Activated T-cell treated with anti-CD3 and anti-CD28 coated beads, Interleukin-2, amount 50 U/mL, for 24 hours (primary cell): ENCODE data around the gene B3GALT6.

Source experiments
- DNase-seq: peaks from one replicate; pipeline ENCODE4 v3.0.0-alpha.2; 2020
- H3K27ac Mint-ChIP-seq: 2 replicates; pipeline ENCODE4 v1.8.0; 2020; ENCODE audit warnings: mild to moderate bottlenecking, mixed read lengths
- H3K27me3 Mint-ChIP-seq: 2 replicates; pipeline ENCODE4 v1.8.0; 2020; ENCODE audit warnings: mixed read lengths
- H3K36me3 Mint-ChIP-seq: 2 replicates; pipeline ENCODE4 v1.8.0; 2020; ENCODE audit warnings: low read depth, mixed read lengths
- H3K4me1 Mint-ChIP-seq: 2 replicates; pipeline ENCODE4 v1.8.0; 2020; ENCODE audit warnings: low read depth, mixed read lengths
- H3K4me3 Mint-ChIP-seq: 2 replicates; pipeline ENCODE4 v1.8.0; 2020; ENCODE audit warnings: mild to moderate bottlenecking, moderate library complexity, mixed read lengths
- H3K9me3 Mint-ChIP-seq: 2 replicates; pipeline ENCODE4 v1.8.0; 2020; ENCODE audit warnings: mixed read lengths

The B3GALT6 gene

DNA sequence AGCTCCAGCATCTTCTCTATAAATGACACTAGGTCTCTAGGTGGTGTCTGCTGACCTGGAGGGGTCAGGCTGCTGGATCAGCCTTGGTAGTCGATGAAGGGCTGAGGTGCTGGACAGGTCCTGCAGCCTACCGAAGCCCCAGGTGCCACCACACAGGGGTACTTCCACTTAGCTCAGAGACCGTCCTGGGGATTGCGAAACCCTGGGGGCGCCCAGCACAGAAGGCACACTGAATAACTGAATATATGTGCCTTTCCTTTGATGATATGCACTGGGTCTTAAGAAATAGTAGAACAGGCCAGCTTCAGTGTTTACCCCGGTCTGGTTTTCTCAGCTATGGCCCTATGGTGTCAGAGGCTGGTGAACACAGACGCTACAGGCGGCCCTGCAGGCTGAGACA is 30.7 kb downstream of the B3GALT6 start:
- Mint-ChIP-seq H3K9me3 (no peaks in the 10 kb centered on the region), H3K4me1 (peaks cover 27% of the 10 kb centered on the region), H3K27me3 (no peaks in the 10 kb centered on the region), H3K27ac (no peak overlapping the region), H3K4me3 (no peak overlapping the region), H3K36me3 (peaks cover 90% of the 10 kb centered on the region)
- DNase-seq: no peak

DNA sequence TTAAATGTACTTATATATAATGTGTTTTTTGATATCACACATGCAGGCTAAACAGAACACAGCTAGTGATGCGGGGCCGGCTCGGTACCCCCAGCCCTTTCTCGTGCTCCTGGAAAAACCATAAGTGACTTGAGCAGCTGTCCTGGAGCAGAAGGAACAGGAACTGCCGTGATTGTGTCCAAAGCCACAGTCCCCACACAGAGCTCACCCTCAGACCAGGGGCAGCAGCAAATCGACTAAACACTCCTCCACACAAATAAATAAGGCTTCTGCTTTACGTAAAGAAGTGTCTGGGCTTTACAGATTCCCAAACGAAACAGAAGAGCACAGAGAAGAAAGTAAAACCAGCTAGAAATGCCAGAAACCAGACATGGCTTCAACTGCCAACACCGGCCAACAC is 32.0 kb downstream of the B3GALT6 start:
- H3K36me3 Mint-ChIP-seq: peaks cover 92% of the 10 kb centered on the region
- H3K4me1 Mint-ChIP-seq: peaks cover 27% of the 10 kb centered on the region
- no peak overlapping the region for H3K27ac Mint-ChIP-seq
- no peak for DNase-seq
- H3K4me3 Mint-ChIP-seq: no peak overlapping the region
- H3K9me3 Mint-ChIP-seq: no peaks in the 10 kb centered on the region
- H3K27me3 Mint-ChIP-seq: no peaks in the 10 kb centered on the region

DNA sequence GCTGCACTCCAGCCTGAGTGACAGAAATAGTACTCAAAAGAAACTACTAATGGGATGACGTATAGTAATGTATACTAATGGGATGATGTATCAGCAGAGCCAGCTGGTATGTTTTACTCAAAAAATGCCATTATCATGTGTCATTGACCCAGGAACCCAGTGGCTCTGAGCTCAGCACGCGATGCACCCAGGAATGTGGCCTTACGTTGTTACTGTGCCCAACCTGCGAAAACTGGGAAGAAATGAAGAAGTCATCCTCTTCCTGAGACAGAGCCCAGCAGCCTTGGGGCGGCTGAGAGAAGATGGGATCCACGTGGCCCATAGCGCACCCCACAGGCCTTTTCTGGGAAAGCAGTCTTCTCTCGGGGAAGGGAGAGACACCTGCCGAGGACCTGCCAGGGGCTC is 32.8 kb downstream of the B3GALT6 start:
- no peaks in the 10 kb centered on the region for H3K9me3 Mint-ChIP-seq
- peaks cover 88% of the 10 kb centered on the region for H3K36me3 Mint-ChIP-seq
- peak overlapping the region; percentile 26 for H3K27ac Mint-ChIP-seq
- H3K27me3 Mint-ChIP-seq: no peaks in the 10 kb centered on the region
- no peak overlapping the region for H3K4me3 Mint-ChIP-seq
- peaks cover 26% of the 10 kb centered on the region for H3K4me1 Mint-ChIP-seq
- no peak for DNase-seq

DNA sequence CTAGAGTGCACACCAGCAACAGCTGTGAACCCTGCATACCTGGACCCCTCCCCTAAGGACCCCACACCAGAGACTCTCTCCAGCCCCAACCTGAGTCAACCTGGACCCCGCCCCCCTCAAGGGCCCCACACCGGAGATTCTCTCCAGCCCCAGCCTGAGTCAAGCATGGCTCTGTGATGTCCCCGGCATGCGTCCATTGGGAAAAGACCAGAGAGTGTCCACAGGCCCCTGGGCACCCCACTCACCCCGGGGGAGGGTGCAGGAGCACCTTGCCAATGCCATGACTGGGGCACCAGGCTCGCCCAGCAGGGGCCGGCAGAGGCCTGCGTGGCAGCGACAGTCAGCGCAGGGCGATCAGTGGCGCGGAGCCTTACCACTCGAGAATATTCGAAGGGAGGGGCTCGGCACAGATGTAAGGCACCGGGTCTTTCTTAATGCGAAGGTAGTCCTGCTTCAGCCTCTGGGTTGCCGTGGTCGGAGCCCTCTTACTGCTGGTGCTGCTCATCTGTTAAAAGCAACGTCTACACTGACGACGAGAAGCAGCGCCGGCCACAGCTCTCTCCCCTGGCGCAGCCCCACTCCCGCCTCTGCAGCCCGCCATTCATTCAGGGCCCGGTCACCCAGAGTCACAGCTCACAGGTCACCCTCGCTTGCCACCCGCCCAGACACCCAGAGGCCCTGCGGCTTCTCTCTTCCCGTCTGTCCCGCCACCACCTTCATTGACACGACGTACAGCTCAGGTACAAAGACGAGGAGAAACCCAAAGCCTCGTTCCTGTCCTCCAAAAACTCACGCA is 35.6 kb downstream of the B3GALT6 start:
- peaks cover 86% of the 10 kb centered on the region for H3K36me3 Mint-ChIP-seq
- H3K27me3 Mint-ChIP-seq: no peaks in the 10 kb centered on the region
- H3K9me3 Mint-ChIP-seq: no peaks in the 10 kb centered on the region
- H3K27ac Mint-ChIP-seq: peak overlapping the region; percentile 67
- H3K4me3 Mint-ChIP-seq: no peak overlapping the region
- no peak for DNase-seq
- H3K4me1 Mint-ChIP-seq: peaks cover 40% of the 10 kb centered on the region

DNA sequence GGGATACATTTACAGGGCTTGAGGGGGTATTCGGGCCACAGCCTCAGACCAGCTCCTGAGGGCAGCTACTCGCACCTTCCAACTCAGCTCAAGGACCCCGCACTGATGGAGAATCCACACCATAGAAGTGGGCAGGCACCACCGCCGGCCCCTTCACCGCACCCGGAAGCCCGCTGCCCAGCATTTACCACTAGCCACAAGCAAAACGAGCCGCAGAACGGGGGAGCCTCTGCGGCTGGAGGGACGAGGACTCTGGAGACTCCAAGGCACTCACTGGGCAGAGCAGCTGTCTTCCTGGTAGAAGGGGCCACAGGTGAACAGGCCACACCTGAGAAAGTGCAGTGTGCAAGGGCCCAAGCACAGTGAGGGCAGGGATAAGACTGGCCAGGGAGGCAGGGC is 36.2 kb downstream of the B3GALT6 start:
- peak overlapping the region; percentile 50 for H3K27ac Mint-ChIP-seq
- no peaks in the 10 kb centered on the region for H3K27me3 Mint-ChIP-seq
- H3K4me1 Mint-ChIP-seq: peaks cover 39% of the 10 kb centered on the region
- H3K4me3 Mint-ChIP-seq: no peak overlapping the region
- DNase-seq: no peak
- H3K9me3 Mint-ChIP-seq: no peaks in the 10 kb centered on the region
- H3K36me3 Mint-ChIP-seq: peaks cover 86% of the 10 kb centered on the region

DNA sequence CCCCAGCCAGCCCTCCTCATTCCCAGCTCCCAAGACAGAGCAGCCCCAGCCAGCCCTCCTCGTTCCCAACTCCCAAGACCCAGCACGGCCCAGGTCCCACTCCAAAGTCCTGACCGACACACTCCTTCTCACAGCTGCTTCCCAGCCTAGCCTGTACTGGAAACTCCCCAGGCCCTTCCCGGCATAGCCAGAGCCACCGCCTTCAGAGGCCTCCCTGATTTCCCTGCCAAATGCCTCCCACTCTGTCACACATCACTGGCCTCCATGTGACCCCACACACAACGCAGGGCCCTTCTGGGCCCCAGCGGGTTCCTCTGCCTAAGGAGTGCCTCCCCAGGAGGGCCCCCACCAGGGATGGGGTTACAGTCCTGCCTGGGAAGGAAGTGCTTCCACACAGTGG is 38.8 kb downstream of the B3GALT6 start:
- H3K36me3 Mint-ChIP-seq: peaks cover 61% of the 10 kb centered on the region
- H3K27me3 Mint-ChIP-seq: no peaks in the 10 kb centered on the region
- H3K27ac Mint-ChIP-seq: peak overlapping the region; percentile 86
- H3K4me3 Mint-ChIP-seq: peak overlapping the region; percentile 91
- DNase-seq: no peak
- peaks cover 45% of the 10 kb centered on the region for H3K4me1 Mint-ChIP-seq
- no peaks in the 10 kb centered on the region for H3K9me3 Mint-ChIP-seq

DNA sequence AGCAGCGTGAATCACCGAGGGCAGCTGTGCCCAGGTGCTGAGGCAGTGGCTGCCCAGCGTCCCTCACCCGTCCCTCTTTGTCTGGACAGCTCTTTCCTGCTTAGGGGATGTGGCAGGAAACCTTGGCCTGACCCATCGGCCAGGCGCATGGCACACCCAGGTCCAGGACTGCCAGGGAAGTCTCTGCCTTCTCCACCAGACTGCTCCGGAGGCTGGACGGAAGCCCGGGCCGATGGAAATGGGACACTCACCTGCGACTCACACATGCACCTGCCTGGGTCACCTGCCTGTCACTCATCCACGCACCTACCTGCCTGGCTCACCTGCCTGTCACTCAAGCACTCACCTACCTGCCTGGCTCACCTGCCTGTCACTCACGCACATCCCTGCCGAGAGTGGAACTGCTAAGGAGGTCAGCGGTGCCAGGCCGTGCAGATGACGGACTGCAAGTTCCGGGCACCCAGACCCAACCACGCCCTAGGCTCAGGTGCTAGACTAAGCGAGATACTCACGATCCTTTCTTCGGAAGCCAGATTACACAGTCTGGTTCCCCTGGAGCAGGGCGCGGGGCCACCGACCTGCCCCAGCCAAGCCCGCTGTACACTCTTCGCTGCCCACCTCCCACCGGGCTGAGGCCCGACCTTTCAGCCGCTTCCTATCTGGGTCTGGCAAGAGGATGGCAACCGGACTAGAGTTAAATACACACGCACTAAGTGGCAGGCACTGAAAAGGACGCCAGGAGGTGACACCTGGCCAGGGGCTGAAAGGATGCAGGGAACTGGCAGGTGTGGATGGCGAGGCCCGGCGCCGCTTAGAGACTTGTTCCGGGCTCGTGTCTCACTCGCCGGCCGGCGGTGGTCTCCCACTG is 40.5 kb downstream of the B3GALT6 start:
- H3K36me3 Mint-ChIP-seq: peaks cover 48% of the 10 kb centered on the region
- peak overlapping the region; percentile 91 for H3K4me3 Mint-ChIP-seq
- H3K27ac Mint-ChIP-seq: peak overlapping the region; percentile 94
- DNase-seq: no peak
- peaks cover 41% of the 10 kb centered on the region for H3K4me1 Mint-ChIP-seq
- H3K27me3 Mint-ChIP-seq: no peaks in the 10 kb centered on the region
- no peaks in the 10 kb centered on the region for H3K9me3 Mint-ChIP-seq

DNA sequence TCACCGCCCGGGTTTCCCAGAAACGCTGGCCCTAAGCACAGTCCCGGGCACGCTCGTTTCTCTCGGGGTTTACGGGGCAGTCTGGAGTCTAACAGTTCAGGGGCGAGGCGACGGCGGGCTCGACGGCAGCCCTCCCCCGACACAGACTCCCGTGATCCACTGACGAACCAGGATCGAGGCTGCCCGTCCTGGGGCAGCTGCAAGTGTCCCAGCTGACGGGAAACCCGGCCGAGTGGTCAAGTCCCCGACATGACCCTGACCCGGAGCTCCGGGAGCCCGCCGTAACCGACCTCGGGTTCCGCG is 41.1 kb downstream of the B3GALT6 start:
- H3K4me1 Mint-ChIP-seq: peaks cover 41% of the 10 kb centered on the region
- H3K4me3 Mint-ChIP-seq: peak overlapping the region; percentile 91
- DNase-seq: no peak
- H3K36me3 Mint-ChIP-seq: peaks cover 44% of the 10 kb centered on the region
- H3K27ac Mint-ChIP-seq: peak overlapping the region; percentile 94
- no peaks in the 10 kb centered on the region for H3K9me3 Mint-ChIP-seq
- H3K27me3 Mint-ChIP-seq: no peaks in the 10 kb centered on the region

DNA sequence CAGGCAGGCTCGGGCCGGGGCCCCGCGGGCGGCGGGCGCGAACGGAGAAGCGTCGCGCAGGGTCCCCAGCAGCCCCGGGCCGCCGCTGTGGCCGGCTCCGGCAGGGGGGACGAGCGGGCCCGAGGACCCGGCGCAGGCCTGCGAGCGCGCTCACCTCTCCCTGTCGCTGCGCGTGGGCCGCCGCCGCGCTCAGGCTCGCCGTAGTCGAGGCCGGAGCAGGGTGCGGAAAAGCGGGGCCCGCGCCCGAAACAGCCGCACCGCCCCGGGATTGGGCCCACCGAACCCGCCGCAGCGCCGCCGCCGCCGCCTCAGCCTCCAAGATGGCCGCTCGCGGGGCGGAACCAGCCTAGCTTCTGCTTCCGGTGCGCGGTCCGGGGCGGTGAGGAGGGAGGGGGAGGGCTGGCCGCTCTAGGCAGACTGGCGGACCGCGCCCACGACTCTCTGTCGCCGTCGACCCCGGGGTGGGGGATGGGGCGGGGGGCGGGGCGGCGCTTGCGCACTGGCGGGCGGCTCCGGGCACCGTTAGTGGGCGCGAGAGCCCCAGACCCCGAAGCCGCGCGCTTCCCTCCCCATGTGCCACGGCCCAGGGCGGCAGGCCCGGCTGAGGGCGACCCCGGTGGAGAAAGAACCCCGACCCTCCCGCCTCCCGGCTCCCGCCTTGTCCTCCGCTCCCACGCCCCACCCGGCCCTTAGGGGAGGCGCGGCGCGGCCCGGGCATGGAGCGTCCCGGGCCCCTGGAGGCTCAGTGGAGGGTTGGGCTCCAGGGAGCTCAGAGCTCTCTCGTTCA is 41.7 kb downstream of the B3GALT6 start, which contains the start of gene UBE2J2:
Gene UBE2J2, minus strand, starts transcription at position 343 of the 787 bp plus-strand sequence. CDS start 5,862 bp downstream, outside the sequence.
- Mint-ChIP-seq H3K27ac (peak within 1 kb of the TSS; percentile 94), H3K36me3 (peaks cover 39% of the 10 kb centered on the region), H3K4me1 (peaks cover 41% of the 10 kb centered on the region), H3K9me3 (no peaks in the 10 kb centered on the region), H3K4me3 (peak within 1 kb of the TSS; percentile 91), H3K27me3 (no peaks in the 10 kb centered on the region)
- DNase-seq: peak; percentile 95

DNA sequence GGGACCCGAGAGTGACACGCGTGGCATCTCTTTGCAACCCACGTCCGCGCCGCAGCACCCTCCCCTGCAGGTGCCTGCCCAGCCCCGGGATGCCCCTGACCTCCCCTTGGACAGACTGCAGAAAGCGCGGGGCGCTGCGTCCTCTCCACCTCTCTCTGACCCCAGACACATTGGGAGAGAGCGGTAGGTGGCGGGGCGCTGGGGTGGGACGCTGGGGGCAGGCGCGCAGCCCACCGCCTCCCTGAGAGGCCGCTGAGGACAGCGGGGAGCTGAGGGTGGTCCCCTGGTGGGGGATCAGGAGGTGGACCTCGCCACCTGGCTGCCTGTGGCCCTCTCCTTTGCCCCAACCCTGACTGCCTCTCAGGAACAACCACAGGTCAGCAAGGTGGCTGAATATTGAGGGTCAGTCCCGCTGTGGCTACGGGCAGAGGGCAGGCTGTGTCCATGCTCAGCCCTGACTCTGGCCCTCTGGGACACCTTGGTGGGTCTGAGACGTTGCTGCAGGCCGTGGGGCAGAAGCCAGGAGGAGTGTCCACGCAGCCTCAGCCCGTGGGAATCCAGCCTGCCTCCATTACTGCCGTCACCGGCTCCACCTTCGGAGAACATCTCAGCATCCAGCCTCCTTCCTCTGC is 42.4 kb downstream of the B3GALT6 start:
- peak overlapping the region; percentile 74 for H3K4me3 Mint-ChIP-seq

DNA sequence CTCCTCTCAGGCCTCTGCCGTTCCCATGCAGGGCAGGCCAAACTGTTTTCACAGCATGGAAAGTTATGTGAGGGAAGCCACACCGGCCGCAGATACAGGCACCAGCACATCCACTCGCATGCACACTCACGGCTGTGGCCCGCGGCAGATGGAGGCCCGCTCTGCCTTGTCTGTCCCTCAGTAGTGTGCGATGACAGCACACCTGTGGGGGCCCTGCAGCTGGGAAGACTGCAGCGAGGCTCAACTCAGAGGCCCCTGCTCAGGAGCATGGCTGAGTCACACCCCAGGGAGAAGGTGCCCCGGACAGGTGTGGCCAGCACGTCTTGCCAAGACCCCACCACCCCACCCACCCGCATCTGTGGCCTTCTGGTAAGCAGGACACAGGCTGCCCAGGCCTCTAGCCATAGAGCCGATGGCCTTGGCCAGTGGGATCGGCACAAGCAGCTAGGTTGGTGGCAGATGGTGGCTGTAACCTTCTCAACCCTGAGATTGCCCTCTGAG is 42.9 kb downstream of the B3GALT6 start:
- peaks cover 31% of the 10 kb centered on the region for H3K36me3 Mint-ChIP-seq
- H3K9me3 Mint-ChIP-seq: no peaks in the 10 kb centered on the region
- H3K4me1 Mint-ChIP-seq: peaks cover 36% of the 10 kb centered on the region
- DNase-seq: no peak
- H3K27ac Mint-ChIP-seq: peak overlapping the region; percentile 72
- H3K27me3 Mint-ChIP-seq: no peaks in the 10 kb centered on the region
- peak overlapping the region; percentile 74 for H3K4me3 Mint-ChIP-seq

More for the DNA sequence above, 42.4 kb downstream of the B3GALT6 start:
- peaks cover 37% of the 10 kb centered on the region for H3K36me3 Mint-ChIP-seq
- H3K27me3 Mint-ChIP-seq: no peaks in the 10 kb centered on the region
- peaks cover 41% of the 10 kb centered on the region for H3K4me1 Mint-ChIP-seq
- H3K27ac Mint-ChIP-seq: peak overlapping the region; percentile 72
- H3K9me3 Mint-ChIP-seq: no peaks in the 10 kb centered on the region
- no peak for DNase-seq

DNA sequence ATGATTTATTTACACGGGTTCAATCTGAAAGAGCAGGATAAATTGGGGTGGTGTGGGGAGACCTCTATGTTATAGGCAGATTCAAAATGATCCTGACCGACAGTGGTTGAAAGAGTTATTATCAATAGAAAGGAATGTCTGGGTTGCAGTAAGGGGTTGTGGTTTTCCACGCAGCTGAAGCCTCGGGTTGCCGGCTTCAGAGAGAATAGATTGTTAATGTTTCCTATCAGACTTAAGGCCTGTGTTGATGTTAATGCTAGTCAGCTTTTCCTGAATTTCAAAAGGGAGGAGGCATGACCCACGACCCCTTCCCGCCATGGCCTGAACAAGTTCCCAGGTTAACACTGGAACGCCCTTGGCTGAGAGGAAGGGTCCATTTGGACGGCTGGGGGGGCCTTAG is 43.8 kb downstream of the B3GALT6 start:
- no peaks in the 10 kb centered on the region for H3K9me3 Mint-ChIP-seq
- H3K4me3 Mint-ChIP-seq: peak overlapping the region; percentile 6
- DNase-seq: no peak
- H3K27ac Mint-ChIP-seq: peak overlapping the region; percentile 11
- H3K27me3 Mint-ChIP-seq: no peaks in the 10 kb centered on the region
- H3K4me1 Mint-ChIP-seq: peaks cover 28% of the 10 kb centered on the region
- H3K36me3 Mint-ChIP-seq: peaks cover 23% of the 10 kb centered on the region

DNA sequence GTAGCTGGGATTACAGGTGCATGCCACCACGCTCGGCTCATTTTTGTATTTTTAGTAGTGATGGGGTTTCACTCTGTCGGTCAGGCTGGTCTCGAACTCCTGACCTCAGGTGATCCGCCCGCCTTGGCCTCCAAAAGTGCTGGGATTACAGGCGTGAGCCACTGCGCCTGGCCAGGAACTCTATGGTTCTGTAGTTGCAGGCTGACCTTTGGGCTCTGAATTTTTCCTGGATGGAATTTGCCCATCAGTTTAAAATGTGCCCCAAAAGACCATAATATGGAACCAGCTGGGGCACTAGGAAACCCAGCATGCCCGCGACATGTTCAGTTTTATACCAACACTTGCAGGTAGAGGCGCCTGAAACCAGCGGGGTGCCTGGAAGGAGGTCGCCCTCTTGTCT is 46.6 kb downstream of the B3GALT6 start:
- Mint-ChIP-seq H3K9me3 (no peaks in the 10 kb centered on the region), H3K4me1 (peaks cover 13% of the 10 kb centered on the region), H3K27me3 (no peaks in the 10 kb centered on the region), H3K27ac (no peak overlapping the region), H3K36me3 (no peaks in the 10 kb centered on the region), H3K4me3 (no peak overlapping the region)
- DNase-seq: no peak

DNA sequence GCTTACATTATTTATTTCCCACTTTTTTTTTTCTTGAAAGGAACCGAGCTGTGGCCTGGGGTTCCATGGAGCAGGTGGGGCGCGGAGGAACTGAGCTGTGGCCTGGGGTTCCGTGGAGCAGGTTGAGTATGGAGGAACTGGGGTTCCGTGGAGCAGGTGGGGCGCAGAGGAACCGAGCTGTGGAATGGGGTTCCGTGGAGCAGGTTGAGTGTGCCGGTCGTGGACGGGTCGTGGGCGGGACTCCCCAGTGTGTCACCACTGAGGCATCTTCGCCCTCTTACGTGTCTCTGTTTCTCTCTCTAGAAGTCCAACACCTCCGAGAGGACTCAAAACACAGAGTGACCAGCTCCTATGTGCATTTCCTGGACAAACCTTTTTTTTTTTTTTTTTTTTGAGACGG is 47.0 kb downstream of the B3GALT6 start:
- Mint-ChIP-seq H3K9me3 (no peaks in the 10 kb centered on the region), H3K27me3 (no peaks in the 10 kb centered on the region), H3K4me1 (peaks cover 13% of the 10 kb centered on the region), H3K4me3 (no peak overlapping the region), H3K27ac (no peak overlapping the region), H3K36me3 (no peaks in the 10 kb centered on the region)
- DNase-seq: no peak
